Transverse colon (tissue), 4 donors: ENCODE data around the gene ABCF1.

Experiments
- EP300 ChIP-seq: sonication (generic); formaldehyde crosslinking; IDR thresholded peaks from one replicate; pipeline ENCODE4 v1.6.1; 2017; ENCODE audit warnings: antibody characterized with exemption, low read depth
- POLR2A ChIP-seq: fragments of 450-650 bp; IDR thresholded peaks from one replicate; pipeline ENCODE4 v1.6.1; 2016; ENCODE audit warnings: antibody characterized with exemption, mild to moderate bottlenecking, moderate library complexity
- POLR2AphosphoS5 ChIP-seq, 3 donors: sonication (generic); formaldehyde crosslinking; IDR thresholded peaks; one replicate each; pipeline ENCODE4 v1.6.1; 2016; ENCODE audit warnings: antibody characterized with exemption in 3 of 3
- TF ChIP-seq, protein P1 (sequence below), 5 experiments: fragments of 200-600 bp in 3 of 5; fragments of 450-650 bp in 2 of 5; sonication (generic) in 3 of 5; IDR thresholded peaks; 1 replicate in 2 of 5; 2 replicates in 3 of 5; pipeline ENCODE4 v1.5.1; 2016 to 2017; ENCODE audit warnings: antibody characterized with exemption in 5 of 5, inconsistent platforms in 3 of 5, mild to moderate bottlenecking in 2 of 5, moderate library complexity in 1 of 5

DNA sequence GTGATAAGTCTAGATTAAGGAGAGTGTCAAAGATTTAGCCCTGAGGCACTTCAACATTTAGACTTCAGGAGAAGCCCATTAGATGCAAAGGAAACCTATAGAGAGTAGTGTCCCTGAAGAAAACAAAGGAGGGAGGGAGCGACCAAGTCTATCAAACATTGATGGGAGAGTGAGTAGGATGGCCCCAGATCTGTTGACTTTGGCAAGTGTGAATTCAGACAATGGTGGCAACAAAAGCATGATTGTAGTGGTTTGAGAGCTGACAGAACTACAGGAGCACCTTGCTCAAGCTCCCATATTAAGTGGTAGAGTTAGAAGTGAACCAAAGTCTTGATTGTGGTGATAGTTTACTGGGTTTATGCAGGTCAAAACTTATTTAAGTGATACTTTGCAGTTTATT, 979 bp upstream of the ABCF1 start:
- TF ChIP-seq, protein P1, sequence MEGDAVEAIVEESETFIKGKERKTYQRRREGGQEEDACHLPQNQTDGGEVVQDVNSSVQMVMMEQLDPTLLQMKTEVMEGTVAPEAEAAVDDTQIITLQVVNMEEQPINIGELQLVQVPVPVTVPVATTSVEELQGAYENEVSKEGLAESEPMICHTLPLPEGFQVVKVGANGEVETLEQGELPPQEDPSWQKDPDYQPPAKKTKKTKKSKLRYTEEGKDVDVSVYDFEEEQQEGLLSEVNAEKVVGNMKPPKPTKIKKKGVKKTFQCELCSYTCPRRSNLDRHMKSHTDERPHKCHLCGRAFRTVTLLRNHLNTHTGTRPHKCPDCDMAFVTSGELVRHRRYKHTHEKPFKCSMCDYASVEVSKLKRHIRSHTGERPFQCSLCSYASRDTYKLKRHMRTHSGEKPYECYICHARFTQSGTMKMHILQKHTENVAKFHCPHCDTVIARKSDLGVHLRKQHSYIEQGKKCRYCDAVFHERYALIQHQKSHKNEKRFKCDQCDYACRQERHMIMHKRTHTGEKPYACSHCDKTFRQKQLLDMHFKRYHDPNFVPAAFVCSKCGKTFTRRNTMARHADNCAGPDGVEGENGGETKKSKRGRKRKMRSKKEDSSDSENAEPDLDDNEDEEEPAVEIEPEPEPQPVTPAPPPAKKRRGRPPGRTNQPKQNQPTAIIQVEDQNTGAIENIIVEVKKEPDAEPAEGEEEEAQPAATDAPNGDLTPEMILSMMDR (IDR thresholded peaks at IDR 0.05): no peak
- TF ChIP-seq POLR2A: no peak
- TF ChIP-seq EP300: no peak
- TF ChIP-seq POLR2AphosphoS5 (IDR thresholded peaks at IDR 0.05): no peak
